ENCODE measurements around the gene EIF4A2.

The EIF4A2 gene

DNA sequence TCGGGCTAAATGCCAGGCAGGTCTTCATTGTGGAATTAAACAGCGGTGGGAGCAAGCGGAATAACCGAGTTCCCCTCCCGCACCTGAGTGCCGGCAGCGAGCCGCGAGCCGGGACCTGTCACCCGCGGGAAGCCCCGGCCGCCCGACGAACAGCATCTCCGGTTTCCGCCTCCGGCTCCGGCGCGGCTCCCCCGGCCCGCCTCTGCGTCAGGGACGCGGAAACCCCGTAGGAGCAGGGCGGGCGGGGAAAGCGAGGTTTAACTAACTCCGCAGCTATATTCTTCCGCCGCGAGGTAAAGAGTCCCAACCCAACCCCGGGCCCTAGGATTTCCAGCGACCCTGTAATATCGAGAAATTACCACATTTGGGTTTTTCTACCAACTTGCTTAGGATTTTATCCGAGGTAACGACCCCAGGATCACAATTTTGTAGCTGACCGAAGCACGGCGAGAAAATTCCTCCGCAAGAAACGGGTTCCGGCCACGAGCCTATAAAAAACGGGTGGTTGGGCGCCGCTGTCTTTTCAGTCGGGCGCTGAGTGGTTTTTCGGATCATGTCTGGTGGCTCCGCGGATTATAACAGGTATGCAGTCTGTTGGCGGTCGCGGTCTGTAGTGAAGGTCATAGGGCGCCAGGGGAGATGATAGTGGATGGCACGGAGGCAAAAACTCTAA lies at the start of gene EIF4A2:
Gene EIF4A2 (plus strand): TSS at position 520 of the 673 bp plus-strand sequence. CDS start 34 bp downstream, at position 554.
- peak; percentile 74 to 82 for DNase-seq

DNA sequence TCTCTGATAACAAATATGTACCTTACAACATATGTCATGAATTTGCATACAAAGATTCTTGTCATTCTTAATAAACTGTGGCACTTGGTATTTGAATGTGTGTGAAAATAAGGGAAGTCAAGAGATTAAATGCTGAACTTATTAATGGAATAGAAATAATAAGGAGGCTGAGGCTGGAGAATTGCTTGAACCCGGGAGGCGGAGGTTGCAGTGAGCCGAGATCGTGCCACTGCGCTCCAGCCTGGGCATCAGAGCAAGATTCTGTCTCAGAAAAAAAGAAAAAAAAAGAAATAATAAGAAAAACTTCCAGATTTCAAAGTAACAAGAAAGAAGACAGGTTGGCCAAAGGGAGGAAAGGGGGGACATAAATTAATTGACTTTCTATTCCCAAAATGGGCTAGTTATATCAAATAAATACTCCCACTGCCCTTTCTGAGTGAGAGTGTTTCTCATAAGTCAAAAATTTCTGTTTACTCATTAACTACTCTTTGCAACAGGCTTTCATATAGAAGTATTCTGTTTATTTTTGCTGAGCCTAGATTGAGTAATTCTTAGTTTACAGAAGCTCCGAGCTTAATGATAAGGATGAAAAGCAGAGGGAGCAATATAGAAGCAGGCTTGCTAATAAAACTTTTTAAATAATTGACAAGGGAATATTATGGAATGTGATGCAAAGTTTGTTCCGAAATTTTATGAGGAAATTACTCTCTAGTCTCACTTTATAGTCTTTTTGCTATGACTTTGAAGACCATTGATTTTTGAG lies 40.6 kb upstream of the EIF4A2 start:
- DNase-seq: no peak

DNA sequence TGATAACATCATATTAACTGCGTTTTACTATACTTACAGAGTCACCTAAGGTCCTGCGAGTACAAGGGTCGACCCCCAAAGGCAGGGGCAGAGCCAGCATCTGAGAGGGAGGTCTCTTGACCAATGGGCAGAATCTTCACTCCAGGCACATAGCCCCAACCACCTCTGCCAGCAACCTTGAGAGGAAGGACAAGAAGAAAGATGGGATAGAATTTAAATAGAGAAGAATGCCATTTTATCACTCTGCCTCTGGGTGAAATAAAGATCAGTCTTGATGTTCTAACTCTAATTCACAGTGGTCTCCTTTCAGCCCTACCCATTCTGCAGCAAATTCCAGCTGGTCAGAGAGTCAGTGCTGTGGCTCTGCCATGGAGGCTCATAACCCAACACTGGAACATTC lies 39.7 kb upstream of the EIF4A2 start:
- no peak for DNase-seq

- DNase-seq: peak; percentile 97 to 99
Observed at GRCh38 chr3:186746008-186746407, 37.4 kb upstream of the EIF4A2 start.

GRCh38 chr3:186750316-186750715 lies 33.1 kb upstream of the EIF4A2 start:
- DNase-seq: no peak

DNA sequence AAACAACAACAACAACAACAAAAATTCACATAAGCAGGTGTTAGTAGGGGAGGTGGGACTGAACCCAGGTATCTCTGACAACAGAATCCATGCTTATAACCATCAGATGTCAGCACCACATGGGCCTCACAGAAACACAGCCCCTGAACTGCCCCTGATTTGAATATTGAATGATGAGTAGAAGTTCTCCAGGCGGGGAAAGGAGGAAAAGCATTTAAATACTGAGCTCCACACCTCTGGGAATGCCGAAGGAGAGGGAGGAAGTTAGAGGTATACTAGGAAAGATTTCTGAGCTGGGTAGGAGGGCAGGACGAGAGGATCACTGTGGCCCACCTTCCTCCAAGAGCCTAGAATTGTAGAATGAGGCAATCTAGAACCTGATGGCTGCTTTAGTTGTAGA lies 31.9 kb upstream of the EIF4A2 start:
- DNase-seq: no peak

GRCh38 chr3:186754006-186754405 lies 29.4 kb upstream of the EIF4A2 start:
- no peak for DNase-seq

DNA sequence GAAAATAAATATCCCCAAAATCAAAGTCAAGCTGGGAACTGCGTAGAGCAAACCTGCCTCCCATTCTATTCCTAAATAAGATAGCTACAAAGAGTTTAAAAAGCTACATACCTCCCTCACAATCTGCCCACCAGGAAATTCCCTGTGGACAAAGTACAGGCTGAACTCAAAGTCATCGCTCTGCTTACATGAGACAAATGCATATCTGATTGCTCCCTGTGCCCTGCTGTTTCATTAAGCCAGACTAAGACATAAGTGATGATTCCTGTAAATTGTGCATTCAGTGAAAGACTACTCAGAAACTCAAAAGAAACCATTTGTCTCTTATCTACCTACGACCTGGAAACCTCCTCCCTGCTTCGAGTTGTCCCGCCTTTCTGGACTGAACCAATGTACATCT lies 28.5 kb upstream of the EIF4A2 start:
- no peak for DNase-seq

DNA sequence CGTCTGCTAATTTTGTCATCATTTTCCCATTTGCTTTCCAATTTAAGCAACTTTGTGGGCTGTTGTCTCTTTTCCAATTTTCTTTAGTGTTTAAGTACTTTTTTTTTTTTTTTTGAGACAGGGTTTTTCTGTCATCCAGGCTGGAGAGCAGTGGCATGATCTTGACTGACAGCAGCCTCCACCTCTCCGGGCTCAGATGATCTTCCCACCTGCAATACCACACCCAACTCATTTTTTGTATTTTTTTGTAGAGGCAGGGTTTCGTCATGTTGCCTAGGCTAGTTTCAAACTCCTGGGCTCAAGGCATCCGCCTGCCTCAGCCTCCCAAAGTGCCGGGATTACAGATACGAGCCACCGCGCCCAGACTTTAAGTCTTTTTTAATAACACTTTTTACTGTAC lies 26.2 kb upstream of the EIF4A2 start:
- no peak for DNase-seq

DNA sequence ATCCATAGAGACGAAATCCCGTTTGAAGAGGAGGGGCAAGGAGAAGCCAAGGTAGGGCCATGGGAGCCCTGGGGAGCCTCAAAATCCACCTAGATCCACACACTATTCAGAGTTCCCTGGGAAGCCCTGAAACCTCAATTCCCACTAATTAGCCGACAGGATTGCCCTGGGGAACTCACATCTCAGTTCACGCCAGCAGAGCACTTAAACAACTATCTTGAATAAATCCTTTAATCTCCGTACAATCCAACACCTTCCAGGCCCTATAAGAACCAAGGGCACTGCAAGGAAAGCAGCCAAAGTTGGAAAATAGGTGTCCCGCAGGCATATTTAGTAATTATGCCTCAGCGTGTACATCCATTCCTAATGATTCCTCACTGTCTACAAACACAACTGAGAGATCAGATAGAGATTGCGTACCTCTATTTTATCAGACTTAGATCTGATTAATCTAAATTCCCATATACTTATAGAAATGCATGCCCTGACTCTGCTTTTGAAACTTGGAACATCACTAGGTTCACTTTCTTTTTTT lies 25.6 kb upstream of the EIF4A2 start:
- no peak for DNase-seq

DNA sequence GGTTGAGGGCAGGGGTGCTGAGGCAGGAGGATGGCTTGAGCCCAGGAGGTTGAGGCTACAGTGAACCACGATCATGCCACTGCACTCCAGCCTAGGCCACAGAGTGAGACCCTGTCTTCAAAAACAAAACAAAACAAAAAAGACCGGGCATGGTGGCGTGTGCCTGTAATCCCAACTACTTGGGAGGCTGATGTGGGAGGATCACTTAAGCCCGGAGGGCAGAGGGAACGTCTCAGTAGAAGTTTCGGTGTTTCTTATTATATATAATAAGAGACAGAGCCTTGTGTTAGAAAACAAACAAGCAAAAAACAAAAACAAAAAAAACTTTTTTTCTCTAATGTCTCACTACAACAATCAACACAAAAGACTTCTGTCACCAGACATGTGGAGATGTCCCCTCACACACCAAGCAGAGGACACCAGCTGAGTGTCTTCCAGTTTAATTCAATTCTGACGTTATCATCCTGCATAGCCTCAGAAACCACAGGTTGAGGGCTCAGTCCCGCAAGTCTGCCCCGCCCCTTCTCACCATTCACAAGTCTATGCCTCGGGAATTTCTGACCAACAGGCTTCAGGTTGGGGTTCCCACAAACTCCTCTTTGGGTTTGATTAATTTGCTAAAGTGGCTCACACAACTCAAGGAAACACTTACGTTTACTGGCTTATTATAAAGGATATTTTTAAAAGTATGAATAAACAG lies 24.0 kb upstream of the EIF4A2 start:
- DNase-seq: no peak

GRCh38 chr3:186760141-186760833 lies 23.1 kb upstream of the EIF4A2 start:
- no peak for DNase-seq

DNA sequence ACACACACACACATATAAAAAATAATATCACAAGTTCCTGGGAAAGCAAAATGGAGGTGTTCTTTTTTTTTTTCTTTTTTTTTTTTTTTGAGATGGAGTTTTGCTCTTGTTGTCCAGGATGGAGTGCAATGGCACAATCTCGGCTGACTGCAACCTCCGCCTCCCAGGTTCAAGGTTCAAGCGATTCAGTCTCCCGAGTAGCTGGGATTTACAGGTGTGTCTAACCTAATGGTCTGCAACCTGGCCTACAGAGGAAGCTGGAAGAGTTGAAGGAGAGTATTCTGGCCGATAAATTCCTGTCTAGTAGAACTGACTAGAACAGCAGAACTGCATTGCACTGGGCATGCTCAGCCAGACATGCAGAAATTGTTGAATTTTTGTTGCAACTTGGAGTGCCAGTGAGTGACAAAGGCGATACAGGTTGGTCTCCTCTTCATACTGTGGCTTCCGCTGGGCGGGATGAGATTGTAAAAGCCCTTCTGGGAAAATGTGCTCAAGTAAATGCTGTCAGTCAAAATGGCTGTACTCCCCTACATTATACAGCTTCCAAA lies 22.4 kb upstream of the EIF4A2 start:
- DNase-seq: no peak

DNA sequence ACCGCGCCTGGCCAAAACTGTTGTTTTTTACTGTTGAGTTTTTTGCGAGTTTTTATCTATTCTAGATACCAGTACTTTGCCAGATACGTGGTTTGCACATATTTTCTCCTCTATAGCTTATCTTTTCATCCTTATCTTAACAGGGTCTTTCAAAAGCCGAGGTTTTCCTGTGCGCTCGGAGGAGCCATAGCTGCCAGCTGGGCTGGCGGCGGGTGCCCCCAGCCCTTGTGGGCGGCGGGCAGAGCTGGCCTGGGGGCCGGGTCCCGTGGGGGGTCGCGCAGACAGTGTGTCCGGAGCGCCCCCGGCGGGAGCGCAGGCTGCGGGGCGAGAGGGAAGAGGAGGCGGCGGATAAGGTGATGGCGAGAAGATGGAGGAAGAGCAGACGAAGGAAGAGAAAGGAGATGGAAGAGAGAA lies 11.1 kb upstream of the EIF4A2 start:
- DNase-seq: no peak

DNA sequence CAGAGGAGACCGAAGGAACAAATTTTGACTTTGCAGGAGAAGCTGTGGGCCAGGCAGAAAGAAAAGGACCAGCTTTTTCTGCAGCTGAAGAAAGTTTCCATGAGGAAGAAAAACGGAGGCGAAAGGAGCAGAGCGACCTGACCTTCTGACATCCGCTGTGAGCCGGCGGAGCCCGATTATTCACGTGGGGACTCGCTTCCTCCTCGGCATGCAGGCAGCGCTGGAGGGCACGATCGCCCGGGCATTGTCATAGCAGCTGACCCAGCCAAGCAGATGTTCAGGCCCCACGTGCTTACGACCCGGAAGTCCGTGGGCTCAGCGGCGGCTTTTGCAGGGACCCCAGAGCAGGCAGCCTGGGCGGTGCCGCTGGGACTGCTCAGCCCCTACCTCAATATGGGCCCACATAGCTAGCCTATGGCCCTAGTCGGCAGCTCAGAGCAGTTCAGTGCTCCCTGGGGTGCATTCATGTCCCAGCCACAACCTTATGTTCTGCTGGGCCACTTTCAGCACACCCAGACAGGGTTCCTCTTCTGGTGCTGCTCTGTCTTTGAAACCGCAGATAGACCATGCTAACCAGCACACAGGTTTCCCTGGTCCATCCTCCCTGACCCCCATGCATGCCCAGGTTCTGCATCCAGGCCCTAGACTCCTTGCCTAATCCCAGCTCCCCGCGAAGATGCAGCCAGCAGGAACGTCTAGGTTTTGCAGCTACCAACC lies 10.5 kb upstream of the EIF4A2 start:
- DNase-seq: peak; percentile 81 to 82

DNA sequence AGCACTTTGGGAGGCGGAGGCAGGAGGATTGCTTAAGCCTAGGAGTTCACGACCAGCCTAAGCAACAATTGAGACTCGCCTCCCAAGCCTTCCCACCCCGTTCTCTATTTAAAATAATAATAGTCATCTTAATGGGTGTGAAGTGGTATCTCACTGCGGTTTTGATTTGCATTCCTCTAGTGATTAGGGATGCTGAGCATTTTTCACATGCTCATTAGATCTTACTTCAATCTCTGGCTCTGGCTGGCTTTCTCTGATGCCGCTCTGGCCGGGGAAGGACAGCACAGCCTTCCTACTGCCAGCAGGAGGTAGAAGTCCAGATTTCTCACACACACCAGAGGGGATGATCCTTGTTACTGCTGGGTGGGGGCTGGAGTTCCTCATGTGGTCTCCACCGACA lies 7.4 kb upstream of the EIF4A2 start:
- no peak for DNase-seq

DNA sequence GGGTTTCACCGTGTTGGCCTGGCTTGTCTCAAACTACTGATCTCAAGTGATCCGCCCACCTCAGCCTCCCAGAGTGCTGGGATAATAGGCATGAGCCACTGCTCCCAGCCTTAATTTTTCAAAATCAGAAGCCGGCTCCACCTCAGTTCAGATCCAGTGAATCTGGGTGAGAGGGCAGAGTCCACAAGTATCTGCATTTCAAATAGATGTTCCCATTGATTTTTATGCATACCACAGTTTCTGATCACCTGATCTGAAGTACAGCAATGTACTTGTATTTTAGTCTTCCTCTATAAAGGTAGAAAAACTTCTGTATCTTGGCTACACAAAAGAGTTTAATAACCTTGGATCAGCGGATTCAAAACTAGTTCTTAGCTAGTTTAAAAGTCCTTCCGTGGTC lies 4.2 kb upstream of the EIF4A2 start:
- DNase-seq: no peak

DNA sequence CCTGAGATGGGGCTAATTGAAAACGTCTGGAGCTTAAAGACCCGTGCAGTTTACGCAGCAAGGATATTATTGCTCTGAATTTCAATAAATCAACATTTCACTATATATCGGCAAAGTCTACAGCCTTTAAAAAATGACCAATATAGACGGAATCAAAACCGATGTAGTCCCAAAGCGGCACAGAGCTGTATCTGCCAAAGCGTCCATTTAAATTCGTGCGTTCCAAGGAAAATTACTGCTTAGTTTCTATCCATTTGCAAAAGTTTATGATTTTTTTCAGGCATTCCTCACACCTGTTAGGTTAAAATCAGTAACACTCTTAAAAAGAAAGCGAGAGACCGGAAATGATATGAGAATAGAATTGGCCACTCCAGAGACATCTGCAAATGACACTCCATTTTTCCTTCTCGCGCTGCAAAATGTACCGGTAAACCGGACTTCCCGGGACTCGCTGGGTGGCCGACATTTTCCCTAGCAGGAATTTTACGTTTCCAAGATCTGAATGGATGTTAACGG lies 777 bp upstream of the EIF4A2 start:
- DNase-seq: peak in 1 of 2 experiments; percentile 58

DNA sequence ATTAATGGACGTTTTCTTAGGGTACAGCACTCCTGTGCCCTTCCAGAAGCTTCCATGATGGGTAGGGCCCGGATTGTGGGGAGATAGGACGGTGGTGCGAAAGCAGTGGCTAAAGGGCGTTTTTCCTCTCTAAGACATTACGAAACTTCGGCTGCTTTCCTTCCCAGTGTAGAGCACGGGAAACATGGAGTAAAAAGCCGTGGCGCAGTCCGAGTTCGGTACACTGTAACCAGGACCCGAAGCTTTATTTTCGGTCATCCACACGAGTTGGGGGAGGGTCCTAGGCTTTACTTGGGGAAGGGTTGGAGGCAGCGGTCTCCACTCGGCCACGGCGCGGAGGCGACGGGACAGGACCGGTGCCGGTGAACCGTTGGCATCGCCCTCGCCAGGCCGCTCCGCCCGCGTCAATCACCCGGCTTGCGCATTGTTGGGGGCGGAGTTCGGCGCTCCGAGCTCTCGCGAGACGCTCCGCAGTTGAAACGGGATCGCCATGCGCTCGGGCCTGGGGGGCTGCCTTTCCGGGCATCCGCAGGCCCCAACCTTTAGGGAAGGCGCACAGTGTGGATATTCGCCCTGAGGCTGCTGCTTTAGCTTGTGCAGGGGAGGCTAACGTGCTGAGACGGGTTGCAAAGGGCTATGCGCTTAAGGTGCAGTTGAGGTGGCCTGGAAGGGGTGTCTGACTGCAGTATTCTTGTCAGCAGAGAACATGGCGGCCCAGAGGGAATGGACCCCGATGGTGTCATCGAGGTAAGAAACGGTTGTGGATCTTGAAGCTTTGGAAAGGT lies 546 bp downstream of the EIF4A2 start:
- DNase-seq: peak; percentile 21 to 28

GRCh38 chr3:186784820-186785494 lies 1.6 kb downstream of the EIF4A2 start:
- no peak for DNase-seq

Data from Kasumi-1 (cell line).